NCI-H1092 treated with DMSO at 0.1 percent for 48 hours (cell line): ENCODE data around the gene ALG12.

Experiments used
- DNase-seq: peaks from one replicate; lab custom pipeline; 2025; lab: John Stamatoyannopoulos, UW

ALG12 gene

DNA sequence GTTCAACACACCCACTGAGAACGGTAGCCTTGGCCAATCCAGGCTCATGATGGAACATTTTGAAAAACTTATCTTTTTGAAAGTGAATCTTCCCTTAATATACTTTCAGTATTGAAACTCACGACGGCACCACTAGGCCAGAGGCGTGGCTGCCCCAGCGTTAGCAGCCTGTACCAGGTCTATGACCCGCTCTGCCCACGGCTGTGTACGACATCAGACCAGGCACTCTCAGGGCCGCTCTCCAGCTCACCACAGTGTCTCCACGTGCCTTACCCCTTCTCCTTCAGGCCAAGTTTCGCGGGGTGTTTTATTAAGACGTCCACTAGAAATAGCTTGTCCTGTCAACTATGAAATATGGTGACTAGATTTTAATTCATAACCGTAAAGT is 31.2 kb downstream of the ALG12 start:
- DNase-seq, result no peak

GRCh38 chr22:49886346-49887063 is 31.7 kb downstream of the ALG12 start:
- no peak for DNase-seq

DNA sequence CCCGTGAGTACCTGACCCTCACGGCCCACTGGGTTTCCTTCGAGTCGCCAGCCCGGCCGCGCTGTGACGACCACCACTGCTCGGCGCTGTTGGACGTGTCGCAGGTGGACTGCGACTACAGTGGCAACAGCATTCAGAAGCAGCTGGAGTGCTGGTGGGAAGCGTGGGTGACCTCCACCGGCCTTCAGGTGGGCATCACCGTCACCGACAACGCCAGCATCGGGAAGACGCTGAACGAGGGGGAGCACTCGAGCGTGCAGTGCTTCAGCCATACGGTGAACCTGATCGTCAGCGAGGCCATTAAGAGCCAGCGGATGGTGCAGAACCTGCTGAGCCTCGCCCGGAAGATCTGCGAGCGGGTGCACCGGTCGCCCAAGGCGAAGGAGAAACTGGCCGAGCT is 32.4 kb downstream of the ALG12 start:
- no peak for DNase-seq

DNA sequence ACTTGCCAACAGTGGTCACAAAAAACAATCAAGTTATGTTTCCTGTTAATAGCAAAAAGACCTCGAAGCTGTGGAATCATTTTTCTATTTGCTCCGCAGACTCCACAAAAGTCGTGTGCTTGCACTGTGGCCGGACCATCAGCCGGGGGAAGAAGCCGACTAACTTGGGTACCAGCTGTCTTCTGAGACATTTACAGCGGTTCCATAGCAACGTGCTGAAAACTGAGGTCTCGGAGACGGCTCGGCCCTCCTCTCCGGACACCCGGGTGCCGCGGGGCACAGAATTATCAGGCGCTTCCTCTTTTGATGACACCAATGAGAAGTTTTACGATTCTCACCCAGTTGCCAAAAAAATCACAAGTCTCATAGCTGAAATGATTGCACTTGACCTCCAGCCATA is 33.0 kb downstream of the ALG12 start:
- DNase-seq, result no peak

DNA sequence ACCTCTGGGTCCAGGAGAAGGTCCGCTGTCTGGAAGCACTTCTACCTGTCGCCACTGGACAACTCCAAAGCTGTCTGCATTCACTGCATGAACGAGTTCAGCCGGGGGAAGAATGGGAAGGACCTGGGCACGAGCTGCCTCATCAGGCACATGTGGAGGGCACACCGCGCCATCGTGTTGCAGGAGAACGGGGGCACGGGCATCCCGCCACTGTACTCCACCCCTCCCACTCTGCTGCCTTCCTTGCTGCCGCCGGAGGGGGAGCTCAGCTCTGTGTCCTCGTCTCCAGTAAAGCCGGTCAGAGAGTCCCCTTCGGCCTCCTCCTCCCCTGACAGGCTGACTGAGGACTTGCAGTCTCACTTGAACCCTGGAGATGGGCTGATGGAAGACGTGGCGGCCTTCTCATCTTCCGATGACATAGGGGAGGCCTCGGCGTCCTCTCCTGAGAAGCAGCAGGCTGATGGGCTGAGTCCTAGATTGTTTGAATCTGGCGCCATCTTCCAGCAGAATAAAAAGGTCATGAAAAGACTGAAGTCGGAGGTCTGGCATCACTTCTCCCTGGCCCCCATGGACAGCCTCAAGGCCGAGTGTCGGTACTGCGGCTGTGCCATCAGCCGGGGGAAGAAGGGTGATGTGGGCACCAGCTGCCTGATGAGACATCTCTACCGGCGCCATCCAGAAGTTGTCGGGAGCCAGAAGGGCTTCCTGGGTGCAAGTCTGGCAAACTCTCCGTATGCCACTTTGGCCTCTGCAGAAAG is 33.6 kb downstream of the ALG12 start:
- DNase-seq, result no peak

DNA sequence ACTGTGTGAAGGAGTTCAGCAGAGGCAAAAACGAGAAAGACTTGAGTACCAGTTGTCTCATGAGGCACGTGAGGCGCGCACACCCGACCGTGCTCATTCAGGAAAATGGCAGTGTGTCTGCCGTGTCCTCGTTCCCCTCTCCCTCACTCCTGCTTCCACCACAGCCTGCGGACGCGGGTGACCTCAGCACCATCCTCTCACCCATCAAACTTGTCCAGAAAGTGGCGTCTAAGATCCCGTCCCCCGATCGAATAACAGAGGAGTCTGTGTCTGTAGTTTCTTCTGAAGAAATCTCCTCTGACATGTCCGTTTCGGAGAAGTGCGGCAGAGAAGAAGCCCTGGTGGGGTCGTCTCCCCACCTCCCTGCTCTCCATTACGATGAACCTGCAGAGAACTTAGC is 34.2 kb downstream of the ALG12 start:
- no peak for DNase-seq

DNA sequence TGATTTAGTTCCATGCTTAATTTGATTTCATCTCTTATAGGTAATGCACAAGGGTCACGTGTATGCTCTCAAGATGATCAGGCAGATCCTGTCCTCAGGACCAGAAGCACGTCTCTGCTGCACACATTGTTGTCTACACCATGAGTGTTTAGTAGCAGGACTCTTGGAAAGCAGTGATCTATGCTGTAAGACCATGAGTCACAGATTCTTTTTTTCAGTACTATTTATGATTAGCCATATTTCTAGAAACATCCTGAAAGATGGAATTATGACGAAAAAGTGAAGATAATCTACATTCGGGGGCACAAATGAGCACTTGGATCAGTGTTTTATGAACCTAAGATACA is 35.0 kb downstream of the ALG12 start:
- no peak for DNase-seq

DNA sequence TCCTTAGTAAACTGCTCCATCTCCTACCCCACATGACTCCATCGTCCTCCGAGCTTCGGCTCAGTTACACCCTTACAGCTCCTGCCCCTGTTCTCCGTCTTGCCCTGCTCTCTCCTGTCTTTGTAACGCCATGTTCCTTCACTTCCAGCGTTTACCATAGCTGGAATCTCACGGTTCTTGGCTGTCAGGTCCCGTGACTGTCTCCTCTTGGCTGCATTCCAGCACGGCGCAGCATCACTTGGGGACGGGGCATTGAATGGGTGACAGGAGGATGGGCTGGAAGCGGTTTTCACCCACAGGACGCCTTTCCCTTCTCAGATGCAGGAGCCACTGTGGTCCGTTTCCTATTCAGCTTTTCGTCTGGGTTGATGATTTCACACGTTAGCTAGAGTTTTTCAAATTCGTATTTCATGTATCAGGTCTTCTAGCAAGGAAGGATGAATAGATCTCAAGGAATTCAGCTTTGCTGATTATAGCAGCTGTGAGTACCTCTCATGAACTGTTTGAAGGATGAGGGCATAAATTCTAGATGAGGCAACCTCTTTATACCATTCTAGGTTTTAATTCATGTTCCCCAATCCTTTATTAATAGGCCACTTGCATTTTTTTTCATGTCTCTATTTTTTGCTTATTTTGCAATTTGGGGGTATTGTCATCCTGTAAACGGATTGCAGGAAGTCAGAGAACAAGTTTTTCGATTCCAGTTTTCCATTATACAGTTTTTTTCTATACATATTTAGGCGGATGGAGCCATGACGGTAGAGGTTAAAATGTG is 35.5 kb downstream of the ALG12 start:
- no peak for DNase-seq

DNA sequence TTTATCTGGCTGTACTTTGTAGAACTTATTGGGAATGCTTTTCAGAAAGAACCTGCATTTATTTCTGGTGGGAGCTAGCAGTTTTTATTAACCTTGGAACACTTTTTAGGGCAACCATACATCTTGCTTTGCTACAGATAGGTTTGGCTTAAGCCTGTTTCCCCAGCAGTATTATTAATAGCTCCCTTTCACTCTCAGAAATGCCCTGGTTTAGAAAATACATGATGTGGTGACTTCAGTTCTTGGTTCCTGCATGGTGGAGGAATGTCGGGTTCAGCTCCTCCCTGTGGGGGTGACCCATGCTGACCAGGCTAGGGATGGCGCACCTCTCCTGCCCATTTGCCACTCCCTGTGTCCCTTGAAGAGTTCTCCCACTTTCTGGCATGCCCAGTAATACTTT is 36.4 kb downstream of the ALG12 start:
- no peak for DNase-seq

DNA sequence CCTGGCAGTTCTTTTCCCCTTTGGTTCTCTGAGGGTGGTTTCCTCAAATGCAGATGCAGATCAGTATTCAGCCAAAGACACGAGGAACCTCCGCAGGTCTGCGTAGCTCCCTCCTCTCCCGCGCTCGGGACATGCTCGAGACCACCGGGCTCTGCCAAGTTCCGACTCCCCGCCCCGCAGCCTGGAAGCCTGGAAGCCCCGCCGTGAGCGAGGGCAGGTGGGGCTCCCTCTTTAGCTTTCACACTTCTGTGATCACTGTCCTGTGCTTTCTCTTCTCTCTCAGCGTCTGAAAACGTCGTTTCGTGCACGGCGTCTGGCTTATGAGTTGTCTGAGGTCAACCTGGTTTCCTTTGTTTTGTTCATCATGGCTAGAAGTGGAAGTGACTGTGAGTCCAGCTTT is 38.0 kb downstream of the ALG12 start:
- no peak for DNase-seq

DNA sequence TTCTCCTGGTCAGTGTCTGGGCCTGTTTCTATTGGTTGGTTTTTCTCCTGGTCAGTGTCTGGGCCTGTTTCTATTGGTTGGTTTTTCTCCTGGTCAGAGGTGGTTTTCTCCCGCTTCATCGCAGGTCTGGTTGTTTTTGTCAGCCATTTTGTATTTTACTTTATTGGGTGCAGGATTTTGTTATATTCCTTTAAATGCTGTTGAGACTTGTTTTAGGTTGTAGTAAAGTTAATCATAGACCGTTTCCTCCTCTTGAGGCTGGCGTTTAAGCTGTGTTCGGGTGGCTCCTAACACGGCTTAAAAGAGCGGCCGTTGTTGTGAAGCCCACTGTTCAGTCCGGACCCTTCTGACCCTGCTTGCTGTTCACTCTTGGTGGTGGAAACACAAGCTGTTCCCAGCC is 38.4 kb downstream of the ALG12 start:
- no peak for DNase-seq

- no peak for DNase-seq
These were observed 40.0 kb downstream of the ALG12 start for GRCh38 chr22:49878206-49878605.

DNA sequence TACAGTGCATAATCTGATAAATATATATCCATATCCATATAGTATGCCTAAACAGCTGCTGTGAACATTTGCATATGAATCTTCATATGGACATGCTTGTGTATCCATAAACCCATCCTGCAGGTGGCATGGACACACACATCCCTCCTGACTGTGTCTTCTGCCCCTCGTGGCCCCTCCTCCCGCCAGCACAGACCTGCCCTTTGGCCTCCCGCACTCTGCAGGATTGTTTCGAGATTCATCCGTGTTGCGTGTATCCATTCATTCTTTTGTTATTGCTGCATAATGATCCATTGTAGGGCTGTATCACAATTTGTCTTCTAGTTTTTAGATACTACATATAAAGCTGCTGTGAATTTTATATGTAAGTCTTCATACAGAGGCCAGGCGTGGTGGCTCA is 40.6 kb downstream of the ALG12 start:
- no peak for DNase-seq

DNA sequence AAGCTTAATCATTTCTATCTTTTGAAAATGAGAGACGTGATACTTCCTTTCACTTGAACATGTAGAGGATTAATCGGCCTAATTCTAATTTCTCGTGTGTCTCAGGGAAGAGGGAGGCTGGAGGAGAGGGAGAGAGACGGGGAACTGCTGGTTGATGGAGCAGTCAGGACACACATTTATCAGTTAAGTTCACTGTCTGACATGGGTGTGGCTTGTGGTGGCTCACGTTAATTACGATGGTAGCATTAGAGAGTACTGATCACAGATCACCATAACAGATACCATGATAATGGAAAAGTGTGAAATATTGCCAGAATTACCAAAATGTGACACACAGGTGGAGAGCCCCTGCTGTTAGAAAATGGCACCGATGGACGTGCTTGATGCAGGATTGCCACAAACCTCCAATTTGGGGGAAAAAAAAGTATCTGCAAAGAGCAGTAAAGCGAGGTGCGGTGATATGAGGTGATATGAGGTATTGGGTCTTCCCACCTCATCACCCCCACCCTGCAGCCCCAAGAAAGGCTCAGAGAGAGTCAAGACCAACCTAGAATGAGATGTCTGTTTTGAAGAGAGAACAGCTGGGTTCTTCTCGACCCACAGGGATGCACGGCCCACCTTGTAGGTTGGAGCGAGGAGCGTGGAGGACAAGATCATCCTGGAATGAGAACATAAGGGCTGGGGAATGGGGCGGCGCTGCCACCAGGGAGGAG is 44.9 kb downstream of the ALG12 start:
- DNase-seq, result no peak

GRCh38 chr22:49872347-49872746 is 45.9 kb downstream of the ALG12 start:
- DNase-seq, result no peak

DNA sequence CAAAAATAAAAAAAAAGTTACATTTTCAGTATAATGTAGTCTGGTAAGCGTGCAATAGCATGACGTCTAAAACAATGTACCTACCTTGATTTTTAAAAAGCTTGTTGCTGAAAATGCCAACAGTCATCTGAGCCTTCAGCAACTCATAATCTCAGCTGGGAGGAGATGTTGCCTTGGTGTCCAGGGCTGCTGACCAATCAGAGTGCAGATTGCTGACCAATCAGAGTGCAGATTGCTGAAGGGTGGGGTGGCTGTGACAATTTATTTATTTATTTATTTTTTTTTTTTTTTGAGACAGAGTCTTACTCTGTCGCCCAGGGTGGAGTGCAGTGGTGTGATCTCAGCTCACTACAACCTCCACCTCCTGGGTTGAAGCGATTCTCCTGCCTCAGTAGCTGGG is 46.8 kb downstream of the ALG12 start:
- no peak for DNase-seq

DNA sequence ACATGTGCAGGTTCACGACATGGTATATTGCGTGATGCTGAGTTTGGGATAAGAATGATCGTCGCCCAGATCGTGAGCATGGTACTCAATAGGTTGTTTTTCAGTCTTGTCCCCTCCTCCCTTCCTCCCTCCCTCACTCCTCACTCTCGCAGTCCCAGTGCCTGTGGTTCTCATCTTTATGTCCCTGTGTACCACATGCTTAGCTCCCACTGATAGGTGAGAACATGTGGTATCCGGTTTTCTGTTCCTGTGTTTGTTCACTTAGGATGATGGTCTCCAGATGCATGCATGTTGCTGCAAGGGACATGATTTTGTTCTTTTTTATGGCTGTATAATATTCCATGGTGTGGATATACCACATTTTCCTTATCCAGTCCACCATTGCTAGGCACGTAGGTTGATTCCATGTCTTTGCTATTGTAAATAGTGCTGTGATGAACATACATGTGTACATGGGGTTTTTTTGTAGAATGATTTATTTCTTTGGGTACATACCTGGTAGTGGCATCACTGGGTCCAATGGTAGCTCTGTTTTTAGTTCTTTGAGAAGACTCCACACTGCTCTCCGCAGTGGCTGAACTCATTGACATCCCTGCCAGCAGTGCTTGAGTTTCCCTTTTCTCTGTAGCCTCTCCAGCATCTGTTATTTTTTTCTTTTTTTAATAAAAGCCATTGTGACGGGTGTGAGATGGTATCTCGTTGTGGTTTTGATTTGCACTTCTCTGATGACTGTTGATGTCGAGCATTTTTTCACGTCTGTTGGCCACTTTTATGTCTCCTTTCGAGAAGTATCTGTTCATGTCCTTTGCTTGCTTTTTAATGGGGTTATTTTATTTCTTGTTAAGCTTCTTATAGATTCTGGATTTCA is 48.2 kb downstream of the ALG12 start:
- no peak for DNase-seq

DNA sequence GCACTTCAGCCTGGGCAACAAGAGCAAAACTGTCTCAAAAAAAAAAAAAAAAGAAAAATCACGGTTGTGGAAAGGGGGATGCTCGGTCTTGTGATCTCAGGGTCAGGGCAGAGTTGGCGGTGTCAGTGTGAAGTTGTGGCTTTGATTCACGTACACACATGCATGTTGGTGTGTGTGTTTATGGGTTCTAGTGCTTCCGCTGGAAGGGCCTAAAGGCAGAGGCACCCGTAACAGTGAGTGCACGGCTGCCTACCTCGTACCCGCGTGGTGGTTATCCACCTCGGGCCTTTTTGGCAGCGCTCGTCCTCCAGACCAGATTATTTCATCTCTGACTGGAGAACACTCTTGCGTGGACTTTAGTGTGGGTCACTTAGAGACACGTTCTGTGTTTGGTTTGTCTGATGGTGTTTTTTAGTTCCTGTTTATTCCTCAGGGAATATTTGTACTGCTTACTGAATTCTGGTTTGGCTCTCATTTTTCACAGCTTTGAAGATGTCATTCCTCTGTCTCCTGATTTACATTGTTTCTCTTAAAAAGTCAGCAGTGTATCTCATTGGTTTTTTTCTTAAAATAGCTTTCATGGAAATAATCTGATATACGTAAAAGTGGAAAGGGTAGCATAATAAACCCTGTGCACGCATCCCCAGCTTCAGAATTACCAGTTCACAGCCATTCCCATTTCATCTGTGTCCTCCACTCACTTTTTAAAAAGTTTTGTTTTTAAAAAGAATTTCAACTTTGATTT is 49.0 kb downstream of the ALG12 start:
- no peak for DNase-seq

DNA sequence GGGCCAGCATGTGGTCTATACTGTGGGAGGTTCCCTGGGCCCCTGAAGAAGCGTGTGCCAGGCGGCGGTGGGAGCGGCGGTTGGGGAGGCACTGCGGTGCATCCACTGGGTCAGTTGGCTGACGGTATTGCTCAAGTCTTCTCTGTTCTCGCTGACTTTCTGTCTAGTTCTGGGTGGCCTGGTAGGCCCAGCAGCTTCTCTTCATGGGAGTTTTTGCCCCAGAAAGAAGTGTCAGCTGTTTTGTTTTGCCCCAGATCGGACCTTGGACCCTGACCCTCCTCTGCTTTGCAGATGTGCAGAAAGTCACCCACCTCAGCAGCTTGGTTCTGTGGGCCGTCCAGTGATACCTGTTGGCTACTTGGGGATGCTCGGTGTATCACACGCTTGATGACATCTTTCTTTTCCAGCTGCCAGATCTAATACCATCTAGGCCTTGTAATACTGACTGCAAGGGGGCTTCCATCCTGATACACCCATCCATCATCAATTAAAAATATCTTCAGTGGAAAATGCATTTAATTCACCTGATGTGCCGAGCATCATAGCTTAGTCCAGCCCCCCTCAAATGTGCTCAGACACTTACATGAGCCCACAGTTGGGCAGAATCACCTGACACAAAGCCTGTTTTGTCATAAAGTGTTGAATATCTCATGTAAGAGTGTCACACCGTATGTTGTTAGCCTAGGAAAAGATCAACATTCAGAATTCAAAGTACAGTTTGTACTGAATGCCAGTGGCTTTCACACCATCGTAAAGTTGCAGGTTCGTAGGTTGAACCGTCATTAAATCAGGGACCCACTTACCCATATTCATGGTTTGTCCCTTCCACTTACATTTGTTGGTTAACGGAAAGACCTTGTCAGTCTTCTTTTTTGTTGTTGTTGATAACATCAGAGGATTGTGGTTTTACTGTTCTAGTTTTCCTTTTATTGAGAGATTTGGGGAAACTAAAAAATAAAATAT is 50.7 kb downstream of the ALG12 start:
- no peak for DNase-seq

GRCh38 chr22:49866646-49867045 is 51.6 kb downstream of the ALG12 start:
- no peak for DNase-seq
